ENCODE measurements around the gene GSTT2B. TPM values are rescaled to one million over a fixed set of nuclear protein-coding genes. Genes with fewer than 3 reads are reported as not detected.
"Not testable (repeated sequence)": the region's sequence is repeated elsewhere in the genome, so short reads cannot be mapped to it uniquely, and the experiment has no call there.

Gene GSTT2B
- total RNA-seq, 2 donors from 2014 or later, result 3.7 to 4.4 TPM

- not testable (repeated sequence) for H3K4me3 ChIP-seq (ENCODE audit: low read length); H3K4me1 ChIP-seq (ENCODE audit: control insufficient read depth, insufficient read depth, low read length); H3K36me3 Mint-ChIP-seq (ENCODE audit: low read depth); H3K9ac ChIP-seq (ENCODE audit: extremely low read depth, low read length, poor library complexity, severe bottlenecking); H3K27me3 ChIP-seq (ENCODE audit: control insufficient read depth, insufficient read depth, low read length, poor library complexity, severe bottlenecking); H3K27ac ChIP-seq (ENCODE audit: low read depth, low read length); H3K27me3 Mint-ChIP-seq (ENCODE audit: insufficient read depth); H3K9me3 ChIP-seq (ENCODE audit: control insufficient read depth, low read length); H3K36me3 ChIP-seq (ENCODE audit: control insufficient read depth, insufficient read depth, low read length); H3K4me1 Mint-ChIP-seq; H3K9me3 Mint-ChIP-seq
- Mint-ChIP-seq H3K4me3 (peak overlapping the region; percentile 14), H3K27ac (peak overlapping the region; percentile 93)
- TF ChIP-seq, protein P1, sequence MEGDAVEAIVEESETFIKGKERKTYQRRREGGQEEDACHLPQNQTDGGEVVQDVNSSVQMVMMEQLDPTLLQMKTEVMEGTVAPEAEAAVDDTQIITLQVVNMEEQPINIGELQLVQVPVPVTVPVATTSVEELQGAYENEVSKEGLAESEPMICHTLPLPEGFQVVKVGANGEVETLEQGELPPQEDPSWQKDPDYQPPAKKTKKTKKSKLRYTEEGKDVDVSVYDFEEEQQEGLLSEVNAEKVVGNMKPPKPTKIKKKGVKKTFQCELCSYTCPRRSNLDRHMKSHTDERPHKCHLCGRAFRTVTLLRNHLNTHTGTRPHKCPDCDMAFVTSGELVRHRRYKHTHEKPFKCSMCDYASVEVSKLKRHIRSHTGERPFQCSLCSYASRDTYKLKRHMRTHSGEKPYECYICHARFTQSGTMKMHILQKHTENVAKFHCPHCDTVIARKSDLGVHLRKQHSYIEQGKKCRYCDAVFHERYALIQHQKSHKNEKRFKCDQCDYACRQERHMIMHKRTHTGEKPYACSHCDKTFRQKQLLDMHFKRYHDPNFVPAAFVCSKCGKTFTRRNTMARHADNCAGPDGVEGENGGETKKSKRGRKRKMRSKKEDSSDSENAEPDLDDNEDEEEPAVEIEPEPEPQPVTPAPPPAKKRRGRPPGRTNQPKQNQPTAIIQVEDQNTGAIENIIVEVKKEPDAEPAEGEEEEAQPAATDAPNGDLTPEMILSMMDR (conservative IDR thresholded peaks at IDR 0.05), result peak; percentile 88
- DNase-seq, result peak; percentile 97
- WGBS, 2 experiments (ENCODE audit: insufficient coverage in 1 of 2, insufficient read length in 1 of 2), result 20 to 23% methylated on average over 1 to 12 of the region's 12 CpGs
Observed at GRCh38 chr22:23956301-23956900, 4.6 kb downstream of the GSTT2B start.

GRCh38 chr22:23955886-23956285 is 5.1 kb downstream of the GSTT2B start:
- not testable (repeated sequence) for H3K36me3 ChIP-seq (ENCODE audit: control insufficient read depth, insufficient read depth, low read length); H3K4me1 Mint-ChIP-seq; H3K27ac ChIP-seq (ENCODE audit: low read depth, low read length); H3K9me3 Mint-ChIP-seq; H3K4me3 Mint-ChIP-seq; H3K4me1 ChIP-seq (ENCODE audit: control insufficient read depth, insufficient read depth, low read length); H3K4me3 ChIP-seq (ENCODE audit: low read length); H3K27me3 ChIP-seq (ENCODE audit: control insufficient read depth, insufficient read depth, low read length, poor library complexity, severe bottlenecking); H3K27me3 Mint-ChIP-seq (ENCODE audit: insufficient read depth); H3K9ac ChIP-seq (ENCODE audit: extremely low read depth, low read length, poor library complexity, severe bottlenecking); H3K9me3 ChIP-seq (ENCODE audit: control insufficient read depth, low read length); H3K36me3 Mint-ChIP-seq (ENCODE audit: low read depth)
- DNase-seq, result peak; percentile 61
- 38 to 70% methylated on average over 2 to 6 of the region's 8 CpGs for WGBS, 2 experiments (ENCODE audit: insufficient coverage in 1 of 2, insufficient read length in 1 of 2)
- H3K27ac Mint-ChIP-seq, result peak overlapping the region; percentile 93

- H3K4me3 ChIP-seq (ENCODE audit: low read length); H3K27ac Mint-ChIP-seq; H3K9me3 ChIP-seq (ENCODE audit: control insufficient read depth, low read length); H3K4me3 Mint-ChIP-seq; H3K27me3 ChIP-seq (ENCODE audit: control insufficient read depth, insufficient read depth, low read length, poor library complexity, severe bottlenecking); H3K4me1 ChIP-seq (ENCODE audit: control insufficient read depth, insufficient read depth, low read length); H3K9me3 Mint-ChIP-seq; H3K36me3 Mint-ChIP-seq (ENCODE audit: low read depth); H3K4me1 Mint-ChIP-seq; H3K36me3 ChIP-seq (ENCODE audit: control insufficient read depth, insufficient read depth, low read length); H3K9ac ChIP-seq (ENCODE audit: extremely low read depth, low read length, poor library complexity, severe bottlenecking); H3K27me3 Mint-ChIP-seq (ENCODE audit: insufficient read depth); H3K27ac ChIP-seq (ENCODE audit: low read depth, low read length): not testable (repeated sequence)
- DNase-seq, result peak; percentile 73
- WGBS, 2 experiments (ENCODE audit: insufficient coverage in 1 of 2, insufficient read length in 1 of 2), result 78 to 100% methylated on average over 1 to 5 of the region's 6 CpGs
Observed at GRCh38 chr22:23954991-23955305, 6.0 kb downstream of the GSTT2B start.

GRCh38 chr22:23954193-23954990 is 6.6 kb downstream of the GSTT2B start:
- not testable (repeated sequence) for H3K27me3 Mint-ChIP-seq (ENCODE audit: insufficient read depth); H3K4me3 Mint-ChIP-seq; H3K9me3 Mint-ChIP-seq

DNA sequence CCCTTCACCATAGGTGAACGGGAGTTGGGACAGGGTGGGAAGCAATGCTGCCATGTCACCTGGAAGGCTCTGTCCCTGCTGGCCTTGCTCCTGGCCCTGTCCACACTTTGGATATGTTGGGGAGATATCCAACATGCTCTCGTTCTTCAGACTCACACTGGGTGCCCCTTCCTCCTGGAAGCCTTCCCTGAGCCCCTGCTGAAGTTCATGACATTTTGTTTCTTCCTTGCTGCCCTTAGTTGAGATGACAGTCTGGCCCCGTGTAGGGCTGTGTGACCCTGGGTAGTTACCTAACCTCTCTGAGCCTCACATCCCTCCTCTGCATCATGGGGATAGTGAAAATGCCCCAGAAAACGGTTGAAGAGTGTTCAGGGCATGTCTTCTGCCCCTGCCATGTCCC is 7.5 kb downstream of the GSTT2B start:
- DNase-seq; H3K9me3 ChIP-seq (ENCODE audit: control insufficient read depth, low read length); H3K27ac Mint-ChIP-seq; H3K4me1 Mint-ChIP-seq; H3K27me3 Mint-ChIP-seq (ENCODE audit: insufficient read depth); H3K4me1 ChIP-seq (ENCODE audit: control insufficient read depth, insufficient read depth, low read length); H3K4me3 Mint-ChIP-seq; H3K9ac ChIP-seq (ENCODE audit: extremely low read depth, low read length, poor library complexity, severe bottlenecking); H3K9me3 Mint-ChIP-seq; H3K27ac ChIP-seq (ENCODE audit: low read depth, low read length); H3K4me3 ChIP-seq (ENCODE audit: low read length); H3K36me3 ChIP-seq (ENCODE audit: control insufficient read depth, insufficient read depth, low read length); H3K27me3 ChIP-seq (ENCODE audit: control insufficient read depth, insufficient read depth, low read length, poor library complexity, severe bottlenecking); H3K36me3 Mint-ChIP-seq (ENCODE audit: low read depth): not testable (repeated sequence)
- 77 to 100% methylated on average over 1 to 3 of the region's 4 CpGs for WGBS, 2 experiments (ENCODE audit: insufficient coverage in 1 of 2, insufficient read length in 1 of 2)

More at GRCh38 chr22:23954193-23954990, 6.6 kb downstream of the GSTT2B start:
- H3K27ac Mint-ChIP-seq; DNase-seq; H3K4me3 ChIP-seq (ENCODE audit: low read length); H3K27ac ChIP-seq (ENCODE audit: low read depth, low read length); H3K4me1 ChIP-seq (ENCODE audit: control insufficient read depth, insufficient read depth, low read length); H3K36me3 Mint-ChIP-seq (ENCODE audit: low read depth); H3K27me3 ChIP-seq (ENCODE audit: control insufficient read depth, insufficient read depth, low read length, poor library complexity, severe bottlenecking); H3K9ac ChIP-seq (ENCODE audit: extremely low read depth, low read length, poor library complexity, severe bottlenecking); H3K4me1 Mint-ChIP-seq; H3K36me3 ChIP-seq (ENCODE audit: control insufficient read depth, insufficient read depth, low read length); H3K9me3 ChIP-seq (ENCODE audit: control insufficient read depth, low read length): not testable (repeated sequence)
- WGBS, 2 experiments (ENCODE audit: insufficient coverage in 1 of 2, insufficient read length in 1 of 2), result 75 to 85% methylated on average over 2 to 8 of the region's 8 CpGs

DNA sequence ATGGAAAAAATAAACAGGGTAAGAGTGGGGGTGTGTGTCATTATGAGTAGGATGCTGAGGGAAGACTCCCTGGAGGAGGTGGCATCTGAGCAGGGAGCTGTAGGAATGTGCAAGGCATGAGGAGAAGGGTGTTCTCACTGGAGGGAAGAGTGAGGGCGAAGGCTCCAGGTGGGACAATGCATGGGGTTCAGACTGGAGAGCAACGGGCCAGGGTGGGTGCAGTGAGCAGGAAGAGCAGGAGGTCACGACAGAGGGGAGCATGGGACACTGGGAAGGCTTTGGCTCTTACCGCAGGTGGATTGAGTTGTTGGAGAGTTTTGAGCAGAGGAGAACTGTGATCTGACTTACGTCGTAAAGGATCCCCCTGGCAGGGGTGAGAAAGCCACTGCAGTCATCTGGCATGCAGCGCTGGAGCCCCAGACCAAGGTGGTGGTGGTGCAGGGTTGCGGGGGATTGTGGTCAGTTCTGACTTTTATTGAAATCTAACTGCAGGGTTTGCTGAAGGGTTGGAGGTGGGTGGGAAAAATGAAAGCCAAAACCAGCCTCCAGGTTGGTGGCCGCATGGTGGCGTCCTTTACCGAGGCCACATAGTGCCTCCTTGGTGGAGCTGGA is 8.1 kb downstream of the GSTT2B start:
- H3K4me3 ChIP-seq (ENCODE audit: low read length); H3K4me3 Mint-ChIP-seq; H3K4me1 ChIP-seq (ENCODE audit: control insufficient read depth, insufficient read depth, low read length); H3K36me3 ChIP-seq (ENCODE audit: control insufficient read depth, insufficient read depth, low read length); H3K9me3 ChIP-seq (ENCODE audit: control insufficient read depth, low read length); H3K36me3 Mint-ChIP-seq (ENCODE audit: low read depth); H3K9ac ChIP-seq (ENCODE audit: extremely low read depth, low read length, poor library complexity, severe bottlenecking); H3K27ac ChIP-seq (ENCODE audit: low read depth, low read length); H3K27me3 ChIP-seq (ENCODE audit: control insufficient read depth, insufficient read depth, low read length, poor library complexity, severe bottlenecking); H3K4me1 Mint-ChIP-seq; H3K9me3 Mint-ChIP-seq; H3K27me3 Mint-ChIP-seq (ENCODE audit: insufficient read depth); H3K27ac Mint-ChIP-seq: not testable (repeated sequence)
- DNase-seq, result peak; percentile 49
- WGBS, 2 experiments (ENCODE audit: insufficient coverage in 1 of 2, insufficient read length in 1 of 2), result 66 to 76% methylated on average over 6 to 9 of the region's 11 CpGs

All from endodermal cell (in vitro differentiated cells).